Right atrium auricular region (tissue), 2 donors: Measurements from ENCODE around the gene LRIF1. TPM values are rescaled to one million over a fixed set of nuclear protein-coding genes. Genes with fewer than 3 reads are reported as not detected.
"Not testable (repeated sequence)": the region's sequence is repeated elsewhere in the genome, so short reads cannot be mapped to it uniquely, and the experiment has no call there.

Experiments used
- DNase-seq: peaks from one replicate; pipeline ENCODE4 v3.0.0-alpha.2; 2019; ENCODE audit warnings: low spot score
- H3K27ac ChIP-seq, 2 donors: fragments of 200-600 bp; sonication (generic); 1 replicate in 1 of 2; 2 replicates in 1 of 2; pipeline ENCODE4 v1.5.1; 2016 to 2019
- H3K27me3 ChIP-seq, 2 donors: fragments of 200-600 bp; sonication (generic); one replicate each; pipeline versions ENCODE4 v1.5.1 to v1.6.0; 2017 to 2019
- H3K36me3 ChIP-seq: fragments of 200-600 bp; sonication (generic); one replicate; pipeline ENCODE4 v1.5.1; 2016
- H3K4me1 ChIP-seq, 2 donors: fragments of 200-600 bp; sonication (generic); one replicate each; pipeline versions ENCODE4 v1.5.1 to v1.6.0; 2017 to 2019
- H3K4me3 ChIP-seq, 2 donors: fragments of 200-600 bp; sonication (generic); 1 replicate in 1 of 2; 2 replicates in 1 of 2; pipeline ENCODE4 v1.5.1; 2017 to 2019; ENCODE audit warnings: mild to moderate bottlenecking in 1 of 2, moderate library complexity in 1 of 2
- H3K9me3 ChIP-seq, 2 donors: fragments of 200-600 bp; sonication (generic); one replicate each; pipeline ENCODE4 v1.5.1; 2019
- CTCF ChIP-seq, 2 donors: fragments of 200-600 bp; sonication (generic); IDR thresholded peaks; one replicate each; pipeline ENCODE4 v1.5.1; 2019; ENCODE audit warnings: antibody characterized with exemption in 2 of 2
- total RNA-seq, 2 donors: library from RNA; depleted of rRNA; stranded (reverse); fragments of >200 nt; gene quantifications; one replicate each; pipeline ENCODE4 v1.1.0, GENCODE V29; 2016

LRIF1 gene
- total RNA-seq, result 10 to 100 TPM in 1 of 2 donors, 1 to 10 TPM in 1; 9.2 to 15.7 TPM

GRCh38 chr1:110963691-110964454, at the start of gene LRIF1:
Gene LRIF1, minus strand, starts transcription at chr1:110963922. Its CDS starts 234 bp downstream, at chr1:110963688.
- peak; percentile 99 for DNase-seq
- H3K27ac ChIP-seq, result peak within 1 kb of the TSS; percentile 90 to 96
- peak within 1 kb of the TSS; percentile 63 to 67 for H3K4me3 ChIP-seq
- no peaks in the 10 kb centered on the region for H3K27me3 ChIP-seq
- TF ChIP-seq CTCF (IDR thresholded peaks at IDR 0.05), result peak in 1 of 2 donors; percentile 45
- H3K4me1 ChIP-seq, result peaks cover 0 to 10% of the 10 kb centered on the region in 2 donors
- peaks cover 0 to 19% of the 10 kb centered on the region in 2 donors for H3K9me3 ChIP-seq
- H3K36me3 ChIP-seq, result no peaks in the 10 kb centered on the region

GRCh38 chr1:111008031-111008430, 44.3 kb upstream of the LRIF1 start:
- TF ChIP-seq CTCF (IDR thresholded peaks at IDR 0.05), result no peak

GRCh38 chr1:111006556-111006955, 42.8 kb upstream of the LRIF1 start:
- Histone ChIP-seq H3K4me1 (no peaks in the 10 kb centered on the region), H3K9me3 (peaks cover 0 to 31% of the 10 kb centered on the region in 2 donors), H3K36me3 (no peaks in the 10 kb centered on the region), H3K27me3 (no peaks in the 10 kb centered on the region), H3K4me3 (no peak overlapping the region), H3K27ac (no peak overlapping the region)
- no peak for DNase-seq
- TF ChIP-seq CTCF (IDR thresholded peaks at IDR 0.05), result no peak

More at GRCh38 chr1:111008031-111008430, 44.3 kb upstream of the LRIF1 start:
- Histone ChIP-seq H3K4me1 (no peaks in the 10 kb centered on the region), H3K9me3 (peaks cover 0 to 39% of the 10 kb centered on the region in 2 donors), H3K36me3 (no peaks in the 10 kb centered on the region), H3K4me3 (no peak overlapping the region), H3K27me3 (no peaks in the 10 kb centered on the region), H3K27ac (no peak overlapping the region)
- no peak for DNase-seq

- DNase-seq, H3K27ac ChIP-seq, H3K4me1 ChIP-seq, H3K36me3 ChIP-seq, H3K27me3 ChIP-seq, H3K4me3 ChIP-seq: not testable (repeated sequence)
- H3K9me3 ChIP-seq, result peaks cover 0 to 14% of the 10 kb centered on the region in 2 donors
Measured at GRCh38 chr1:110999607-111000006, 35.9 kb upstream of the LRIF1 start.

- not testable (repeated sequence) for DNase-seq, H3K27me3 ChIP-seq, H3K27ac ChIP-seq
Measured at GRCh38 chr1:110992329-110992728, 28.6 kb upstream of the LRIF1 start.

GRCh38 chr1:110991295-110991694, 27.6 kb upstream of the LRIF1 start:
- H3K36me3 ChIP-seq, H3K27ac ChIP-seq, H3K4me1 ChIP-seq, H3K27me3 ChIP-seq, H3K9me3 ChIP-seq, H3K4me3 ChIP-seq, DNase-seq: not testable (repeated sequence)

More at GRCh38 chr1:110992329-110992728, 28.6 kb upstream of the LRIF1 start:
- H3K36me3 ChIP-seq, H3K4me1 ChIP-seq, H3K9me3 ChIP-seq, H3K4me3 ChIP-seq: not testable (repeated sequence)

GRCh38 chr1:110990541-110990940, 26.8 kb upstream of the LRIF1 start:
- no peak for DNase-seq
- no peak for TF ChIP-seq CTCF (IDR thresholded peaks at IDR 0.05)
- no peaks in the 10 kb centered on the region for H3K9me3 ChIP-seq
- no peak overlapping the region for H3K4me3 ChIP-seq
- no peak overlapping the region for H3K27ac ChIP-seq
- H3K27me3 ChIP-seq, result no peaks in the 10 kb centered on the region
- H3K4me1 ChIP-seq, result no peaks in the 10 kb centered on the region
- H3K36me3 ChIP-seq, result no peaks in the 10 kb centered on the region
